GM18498 (cell line): ENCODE measurements around the gene ARRB1.
"Not testable (repeated sequence)": the region's sequence is repeated elsewhere in the genome, so short reads cannot be mapped to it uniquely, and the experiment has no call there.

Experiments used
- ATAC-seq: cut with Tn5 transposase; IDR thresholded peaks from one replicate; pipeline ENCODE4 v1.9.1; 2021; ENCODE audit warnings: mild to moderate bottlenecking, moderate library complexity; ENCODE audit not compliant: unreplicated experiment

Gene ARRB1

GRCh38 chr11:75351541-75351790, at the start of gene ARRB1:
Gene ARRB1 (minus strand): TSS chr11:75351661. CDS start chr11:75351607, 54 bp downstream.
- no peak for ATAC-seq

- ATAC-seq = no peak
Measured at GRCh38 chr11:75400146-75400865, 48.8 kb upstream of the ARRB1 start.

GRCh38 chr11:75399344-75400145, 48.1 kb upstream of the ARRB1 start, which contains the start of gene RPS3:
Gene RPS3 (plus strand): TSS chr11:75399518. CDS start chr11:75399548, 30 bp downstream.
- peak; percentile 93 for ATAC-seq

- no peak for ATAC-seq
Measured at GRCh38 chr11:75398906-75399305, 47.4 kb upstream of the ARRB1 start.

GRCh38 chr11:75394085-75394840, 42.8 kb upstream of the ARRB1 start:
- no peak for ATAC-seq

GRCh38 chr11:75389925-75390324, 38.5 kb upstream of the ARRB1 start:
- no peak for ATAC-seq

- ATAC-seq = no peak
Measured at GRCh38 chr11:75389276-75389605, 37.8 kb upstream of the ARRB1 start.

- ATAC-seq = peak; percentile 52
Measured at GRCh38 chr11:75388386-75389275, 37.2 kb upstream of the ARRB1 start.

- ATAC-seq = no peak
Measured at GRCh38 chr11:75387736-75388294, 36.4 kb upstream of the ARRB1 start.

- ATAC-seq = no peak
Measured at GRCh38 chr11:75386942-75387630, 35.6 kb upstream of the ARRB1 start.

GRCh38 chr11:75384438-75385080, 33.1 kb upstream of the ARRB1 start:
- peak; percentile 41 for ATAC-seq

GRCh38 chr11:75383246-75383645, 31.8 kb upstream of the ARRB1 start:
- no peak for ATAC-seq

GRCh38 chr11:75380716-75381420, 29.4 kb upstream of the ARRB1 start:
- no peak for ATAC-seq

- no peak for ATAC-seq
Measured at GRCh38 chr11:75380245-75380644, 28.8 kb upstream of the ARRB1 start.

- not testable (repeated sequence) for ATAC-seq
Measured at GRCh38 chr11:75378776-75379175, 27.3 kb upstream of the ARRB1 start.

- ATAC-seq = no peak
Measured at GRCh38 chr11:75376175-75376574, 24.7 kb upstream of the ARRB1 start.

- ATAC-seq = no peak
Measured at GRCh38 chr11:75375626-75376025, 24.2 kb upstream of the ARRB1 start.

GRCh38 chr11:75374646-75375045, 23.2 kb upstream of the ARRB1 start:
- no peak for ATAC-seq

GRCh38 chr11:75373201-75373600, 21.7 kb upstream of the ARRB1 start:
- ATAC-seq = no peak
